Testis (tissue), 3 donors: ENCODE measurements around the gene ZNF862. TPM values are rescaled to one million over a fixed set of nuclear protein-coding genes. Genes with fewer than 3 reads are reported as not detected.

Source experiments
- DNase-seq: peaks from one replicate; pipeline ENCODE4 v3.0.0-alpha.2; 2019
- H3K27ac ChIP-seq, 2 donors: fragments of 200-600 bp; sonication (generic); one replicate each; pipeline ENCODE4 v1.5.1; 2019
- H3K27me3 ChIP-seq: fragments of 200-600 bp; sonication (generic); one replicate; pipeline ENCODE4 v1.5.1; 2019
- H3K36me3 ChIP-seq: fragments of 200-600 bp; sonication (generic); one replicate; pipeline ENCODE4 v1.5.1; 2017; ENCODE audit warnings: low read depth; ENCODE audit errors: missing control alignments
- H3K4me1 ChIP-seq: fragments of 200-600 bp; sonication (generic); one replicate; pipeline ENCODE4 v1.5.1; 2019
- H3K4me3 ChIP-seq, 2 donors: fragments of 200-600 bp; sonication (generic); one replicate each; pipeline ENCODE4 v1.5.1; 2017 to 2019
- H3K9me3 ChIP-seq: fragments of 200-600 bp; sonication (generic); one replicate; pipeline ENCODE4 v1.5.1; 2017
- CTCF ChIP-seq, 3 experiments: fragments of 450-650 bp in 2 of 3; fragments of 200-600 bp in 1 of 3; sonication (generic) in 1 of 3; IDR thresholded peaks; one replicate each; pipeline ENCODE4 v1.5.1; 2016 to 2019; ENCODE audit warnings: antibody characterized with exemption in 3 of 3, mild to moderate bottlenecking in 2 of 3, moderate library complexity in 1 of 3
- POLR2A ChIP-seq: fragments of 450-650 bp; IDR thresholded peaks from one replicate; pipeline ENCODE4 v1.6.1; 2017; ENCODE audit warnings: antibody characterized with exemption, mild to moderate bottlenecking, moderate library complexity
- WGBS, 2 donors: methylation state at CpG; one replicate each; pipeline ENCODE4 v1.1.5; 2018; 5-methylcytosine and 5-hydroxymethylcytosine counted together
- intact Hi-C: fragments of 100-400 bp; cut with DNase I; formaldehyde crosslinking; loops from one replicate; pipeline ENCODE4 v1.15.1; 2023; ENCODE audit warnings: low total_unique reads
- polyA plus RNA-seq: library from polyadenylated mRNA; stranded (reverse); fragments of 350-450 nt; fragmentation: Illumina TruSeq; extraction: RNeasy Lipid Tissue Mini Kit (QIAGEN cat#74804); gene quantifications from one replicate; pipeline ENCODE4 v1.2.3, GENCODE V29; 2014; ENCODE audit warnings: low read depth, low replicate concordance; ENCODE audit not compliant: insufficient read depth
- total RNA-seq, 2 donors: library from RNA; depleted of rRNA; stranded (reverse); fragments of >200 nt; gene quantifications; one replicate each; pipeline ENCODE4 v1.2.3, GENCODE V29; 2016

The ZNF862 gene
- total and polyA plus RNA-seq, 3 donors from 2014 or later = 12.8 to 24.5 (median 21.6) TPM

DNA sequence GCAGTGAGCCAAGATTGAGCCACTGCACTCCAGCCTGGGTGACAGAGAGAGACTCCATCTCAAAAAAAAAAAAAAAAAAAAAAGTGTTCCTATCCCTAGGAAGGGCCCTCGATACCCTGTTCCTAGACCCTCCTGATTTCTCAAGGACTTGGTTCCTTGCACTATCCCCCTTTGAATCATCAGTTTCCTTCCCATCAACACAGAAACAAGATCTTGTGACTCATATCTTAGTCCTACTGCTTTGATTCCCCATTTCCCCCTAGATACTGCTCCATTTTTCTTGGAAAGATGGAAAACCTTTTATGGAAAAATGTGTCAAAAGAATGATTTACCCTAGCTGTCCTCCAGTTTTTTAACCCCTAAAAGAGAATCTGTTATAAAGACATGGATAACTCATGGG, 1.7 kb upstream of the ZNF862 start:
- H3K4me1 ChIP-seq = no peaks in the 10 kb centered on the region
- no peaks in the 10 kb centered on the region for H3K9me3 ChIP-seq
- WGBS, 2 donors = 62 to 88% methylated on average over 1 of the region's 1 CpG
- no peak for DNase-seq
- H3K4me3 ChIP-seq = no peak overlapping the region
- H3K36me3 ChIP-seq = no peaks in the 10 kb centered on the region
- no peak for TF ChIP-seq POLR2A
- no peak for TF ChIP-seq CTCF (IDR thresholded peaks at IDR 0.05)
- H3K27ac ChIP-seq = no peak overlapping the region
- H3K27me3 ChIP-seq = no peaks in the 10 kb centered on the region
- intact Hi-C loops = no loop called here

DNA sequence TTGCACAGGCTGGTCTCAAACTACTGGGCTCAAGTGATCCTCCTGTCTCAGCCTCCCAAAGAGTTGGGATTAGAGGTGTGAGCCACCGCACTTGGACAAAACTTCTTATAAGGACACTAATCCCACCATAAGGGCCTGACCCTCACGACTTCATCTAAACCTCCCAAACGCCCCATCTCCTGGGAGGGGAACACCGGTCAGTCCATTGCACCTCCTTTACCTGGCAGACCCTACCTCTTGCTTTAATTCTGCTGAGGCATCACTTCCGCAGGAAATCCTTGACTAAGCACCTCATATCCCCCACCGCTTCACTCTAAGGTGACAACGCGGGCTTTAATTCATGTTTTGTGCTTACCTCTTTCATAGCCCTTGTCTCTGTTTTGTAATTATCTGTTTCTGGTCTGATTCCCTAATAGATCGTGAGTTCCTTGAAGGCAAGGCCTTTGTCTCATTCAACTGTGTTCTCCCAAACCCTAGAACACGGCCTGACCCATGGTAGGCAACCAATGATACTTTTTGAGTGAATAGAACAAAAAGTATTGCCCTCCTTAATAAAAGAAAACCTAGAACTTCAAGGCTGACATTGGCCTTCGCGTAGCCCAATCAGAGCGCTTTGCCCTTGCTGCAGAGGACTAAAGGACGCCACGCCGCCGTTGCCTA, 481 bp upstream of the ZNF862 start:
- H3K27ac ChIP-seq = no peak overlapping the region
- 28 to 31% methylated on average over 17 of the region's 17 CpGs for WGBS, 2 donors
- intact Hi-C loops = no loop called here

GRCh38 chr7:149838992-149839408, 825 bp downstream of the ZNF862 start:
- TF ChIP-seq CTCF (IDR thresholded peaks at IDR 0.05) (no peak), POLR2A (no peak)
- peak; percentile 34 for DNase-seq
- Histone ChIP-seq H3K27me3 (no peaks in the 10 kb centered on the region), H3K4me3 (peak overlapping the region; percentile 87 to 97), H3K36me3 (no peaks in the 10 kb centered on the region), H3K27ac (peak overlapping the region; percentile 77 to 93), H3K4me1 (no peaks in the 10 kb centered on the region), H3K9me3 (no peaks in the 10 kb centered on the region)
- WGBS, 2 donors = 7 to 13% methylated on average over 6 of the region's 6 CpGs
- intact Hi-C loops = no loop called here

More for the DNA sequence above, 481 bp upstream of the ZNF862 start:
- no peaks in the 10 kb centered on the region for H3K9me3 ChIP-seq
- H3K4me1 ChIP-seq = no peaks in the 10 kb centered on the region
- H3K4me3 ChIP-seq = peak overlapping the region; percentile 0 to 87
- H3K27me3 ChIP-seq = no peaks in the 10 kb centered on the region
- no peaks in the 10 kb centered on the region for H3K36me3 ChIP-seq
- no peak for DNase-seq
- TF ChIP-seq POLR2A (no peak), CTCF (IDR thresholded peaks at IDR 0.05) (no peak)

DNA sequence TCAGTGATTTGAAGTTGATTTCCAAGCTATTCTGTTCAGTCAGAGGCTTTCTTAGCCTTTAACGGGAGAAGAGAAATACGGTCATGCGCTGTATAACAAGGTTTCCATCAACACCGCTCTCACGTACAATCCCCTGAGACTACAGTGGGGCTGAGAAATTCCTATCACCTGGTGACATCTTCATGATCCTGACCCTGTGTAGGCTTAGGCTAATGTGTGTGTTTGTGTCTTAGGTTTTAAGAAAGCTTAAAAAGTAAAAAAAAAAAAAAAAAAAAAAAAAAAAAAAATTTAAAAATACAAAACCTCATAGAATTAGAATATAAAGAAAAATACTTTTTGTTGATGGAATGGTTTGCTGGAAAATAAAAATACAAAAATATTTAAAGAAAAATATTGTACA, 1.8 kb downstream of the ZNF862 start:
- no peak for DNase-seq
- H3K4me1 ChIP-seq = no peaks in the 10 kb centered on the region
- no peak overlapping the region for H3K27ac ChIP-seq
- WGBS, 2 donors = 70 to 77% methylated on average over 5 of the region's 5 CpGs
- H3K9me3 ChIP-seq = no peaks in the 10 kb centered on the region
- no peak overlapping the region for H3K4me3 ChIP-seq
- intact Hi-C loops = no loop called here
- H3K36me3 ChIP-seq = no peaks in the 10 kb centered on the region
- no peak for TF ChIP-seq POLR2A
- no peak for TF ChIP-seq CTCF (IDR thresholded peaks at IDR 0.05)
- no peaks in the 10 kb centered on the region for H3K27me3 ChIP-seq

- Histone ChIP-seq H3K4me3 (no peak overlapping the region), H3K27ac (no peak overlapping the region), H3K36me3 (no peaks in the 10 kb centered on the region), H3K27me3 (no peaks in the 10 kb centered on the region), H3K9me3 (no peaks in the 10 kb centered on the region), H3K4me1 (no peaks in the 10 kb centered on the region)
- intact Hi-C loops = no loop called here
- no peak for DNase-seq
- WGBS, 2 donors = 85 to 88% methylated on average over 9 of the region's 9 CpGs
- TF ChIP-seq POLR2A = no peak
- TF ChIP-seq CTCF (IDR thresholded peaks at IDR 0.05) = no peak
Observed at GRCh38 chr7:149843566-149843965, 5.4 kb downstream of the ZNF862 start.
